Breast epithelium (tissue), 3 donors: ENCODE results near the gene HNRNPA3.
"Not testable (repeated sequence)": the region's sequence is repeated elsewhere in the genome, so short reads cannot be mapped to it uniquely, and the experiment has no call there.

Experiments used
- POLR2A ChIP-seq: fragments of 450-650 bp; IDR thresholded peaks from one replicate; pipeline ENCODE4 v1.6.1; 2016; ENCODE audit warnings: antibody characterized with exemption, mild to moderate bottlenecking, moderate library complexity
- POLR2AphosphoS5 ChIP-seq, 3 donors: sonication (generic); formaldehyde crosslinking; IDR thresholded peaks; one replicate each; pipeline ENCODE4 v1.6.1; 2017; ENCODE audit warnings: antibody characterized with exemption in 3 of 3
- TF ChIP-seq, protein P1 (sequence below), 3 donors: fragments of 450-650 bp; IDR thresholded peaks; one replicate each; pipeline ENCODE4 v1.5.1; 2016 to 2017; ENCODE audit warnings: antibody characterized with exemption in 3 of 3, mild to moderate bottlenecking in 3 of 3, moderate library complexity in 3 of 3

- TF ChIP-seq, protein P1, sequence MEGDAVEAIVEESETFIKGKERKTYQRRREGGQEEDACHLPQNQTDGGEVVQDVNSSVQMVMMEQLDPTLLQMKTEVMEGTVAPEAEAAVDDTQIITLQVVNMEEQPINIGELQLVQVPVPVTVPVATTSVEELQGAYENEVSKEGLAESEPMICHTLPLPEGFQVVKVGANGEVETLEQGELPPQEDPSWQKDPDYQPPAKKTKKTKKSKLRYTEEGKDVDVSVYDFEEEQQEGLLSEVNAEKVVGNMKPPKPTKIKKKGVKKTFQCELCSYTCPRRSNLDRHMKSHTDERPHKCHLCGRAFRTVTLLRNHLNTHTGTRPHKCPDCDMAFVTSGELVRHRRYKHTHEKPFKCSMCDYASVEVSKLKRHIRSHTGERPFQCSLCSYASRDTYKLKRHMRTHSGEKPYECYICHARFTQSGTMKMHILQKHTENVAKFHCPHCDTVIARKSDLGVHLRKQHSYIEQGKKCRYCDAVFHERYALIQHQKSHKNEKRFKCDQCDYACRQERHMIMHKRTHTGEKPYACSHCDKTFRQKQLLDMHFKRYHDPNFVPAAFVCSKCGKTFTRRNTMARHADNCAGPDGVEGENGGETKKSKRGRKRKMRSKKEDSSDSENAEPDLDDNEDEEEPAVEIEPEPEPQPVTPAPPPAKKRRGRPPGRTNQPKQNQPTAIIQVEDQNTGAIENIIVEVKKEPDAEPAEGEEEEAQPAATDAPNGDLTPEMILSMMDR (IDR thresholded peaks at IDR 0.05), result not testable (repeated sequence)
- not testable (repeated sequence) for TF ChIP-seq POLR2A; POLR2AphosphoS5 (IDR thresholded peaks at IDR 0.05)
Measured at GRCh38 chr2:177246523-177247030, 34.0 kb downstream of the HNRNPA3 start.
